HL-60/S4 treated with phorbol 12-myristate 13-acetate at 8.2 ng/mL for 4 days and 3 days (cell line): ENCODE results near the gene TSPAN10.

Source experiments
- in situ Hi-C: fragments of 300-500 bp; cut with MboI; formaldehyde crosslinking; loops from 2 replicates; pipeline ENCODE4 v1.15.0; 2022; ENCODE audit warnings: low sequenced_read_pairs

The TSPAN10 gene

DNA sequence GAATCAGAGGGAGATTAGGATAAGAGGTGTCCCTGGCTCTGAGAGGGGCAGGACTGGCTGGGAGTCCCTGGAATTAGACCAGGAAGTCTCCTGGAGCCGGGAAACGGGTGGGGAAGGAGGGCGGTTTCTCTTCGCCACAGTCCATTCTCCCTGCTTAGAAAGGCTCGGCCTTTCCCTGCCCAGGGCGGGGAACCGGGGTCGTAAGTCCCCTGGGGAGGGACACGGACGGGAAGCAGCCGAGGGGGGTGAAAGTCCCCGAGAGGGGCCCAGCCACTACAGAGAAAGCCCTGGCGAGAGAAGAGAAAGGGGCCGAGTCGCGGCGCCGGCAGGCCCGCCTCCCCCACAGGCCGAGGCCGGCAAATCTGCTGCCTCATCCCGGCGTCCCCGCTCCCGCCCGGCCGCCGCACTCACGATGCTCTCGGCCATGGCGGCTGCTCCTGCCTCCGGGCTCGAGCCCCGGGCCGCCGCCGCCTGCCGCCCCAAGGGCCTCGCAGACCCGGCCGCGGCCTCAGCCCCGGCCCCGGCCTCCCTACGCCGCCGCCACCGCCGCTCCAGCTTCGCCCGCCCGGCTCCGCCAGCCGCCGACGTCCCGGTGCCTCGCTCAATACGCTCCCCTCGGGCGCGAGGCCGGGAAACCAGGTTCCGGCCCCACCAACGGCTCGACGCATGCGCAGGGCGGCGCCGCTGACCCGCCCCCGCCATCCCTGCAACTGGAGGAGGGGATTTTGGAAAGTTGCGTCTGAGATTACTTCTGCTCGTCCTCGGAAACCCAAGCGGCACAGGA, at the start of gene TSPAN10, which contains the start of gene NPLOC4:
Gene TSPAN10 (plus strand): TSS at position 692 of the 784 bp plus-strand sequence. CDS start 5,217 bp downstream, outside the sequence.
Gene NPLOC4 (minus strand): TSS at position 608 of the 784 bp plus-strand sequence. CDS start 182 bp downstream, at position 426.
- in situ Hi-C loops: no loop called here

DNA sequence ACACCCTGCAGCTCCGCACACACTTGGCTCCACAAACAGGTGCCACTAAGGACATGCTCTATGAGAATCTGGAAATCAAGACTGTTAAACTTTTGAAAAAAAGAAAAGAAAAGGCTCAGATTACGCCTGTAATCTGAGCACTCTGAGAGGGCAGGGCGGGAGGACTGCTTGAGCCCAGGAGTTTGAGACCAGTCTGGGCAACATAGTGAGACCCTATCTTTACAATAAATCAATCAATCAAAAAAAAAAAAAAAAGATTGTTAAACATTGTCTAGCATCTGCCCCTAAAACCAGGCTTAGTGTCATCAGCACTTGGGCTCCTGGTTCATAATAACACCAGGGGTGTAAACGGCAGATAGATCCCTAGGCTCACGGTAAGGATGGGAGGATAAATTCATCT, 47.4 kb upstream of the TSPAN10 start:
- in situ Hi-C loops: no loop called here

- in situ Hi-C loops: no loop called here
These were observed 46.9 kb upstream of the TSPAN10 start for GRCh38 chr17:81590121-81590520.

GRCh38 chr17:81591971-81592370, 45.0 kb upstream of the TSPAN10 start:
- in situ Hi-C loops: no loop called here

GRCh38 chr17:81593105-81593871, 43.7 kb upstream of the TSPAN10 start:
- in situ Hi-C loops: no loop called here

DNA sequence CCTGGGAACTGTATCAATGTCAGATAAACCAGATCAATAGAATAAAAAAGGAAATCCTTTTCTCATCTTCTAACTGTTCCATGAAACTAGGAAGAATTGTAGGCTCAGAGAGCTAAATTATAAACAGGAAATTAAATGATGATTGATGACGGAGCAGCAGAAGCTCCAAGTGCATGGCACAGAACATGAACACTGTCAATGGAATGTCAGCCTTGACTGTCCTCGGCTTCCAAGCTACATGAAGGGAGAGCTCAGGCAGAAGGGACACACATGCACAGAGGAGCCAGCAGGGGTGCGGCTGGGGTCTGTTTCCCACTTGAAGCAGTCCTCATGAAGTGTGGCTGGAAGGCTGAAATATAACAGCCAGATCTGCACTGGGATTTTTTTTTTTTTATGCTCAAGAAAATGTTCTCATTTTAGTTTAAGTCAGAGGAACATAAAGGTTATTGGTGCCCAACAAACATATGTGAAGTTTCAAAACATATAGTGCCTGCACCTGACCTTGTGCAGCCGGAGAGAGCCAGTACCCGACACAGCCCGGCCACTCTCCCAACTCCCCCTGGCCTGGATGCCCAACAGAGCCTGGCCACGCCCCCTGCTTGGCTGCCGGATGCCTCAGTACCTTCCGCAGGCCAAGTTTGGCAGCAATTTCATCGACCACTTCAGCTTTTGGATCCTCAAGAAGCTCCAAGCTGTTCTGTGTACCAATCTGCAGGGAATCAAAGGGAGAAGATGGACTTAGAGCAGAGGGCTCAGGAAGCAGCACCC, 37.1 kb upstream of the TSPAN10 start:
- in situ Hi-C loops: loop anchor here (25.0 kb wide), 1 partner anchor 338 kb away; no protein-coding TSS in a partner anchor

GRCh38 chr17:81601525-81602120, 35.4 kb upstream of the TSPAN10 start:
- in situ Hi-C loops: loop anchor here (25.0 kb wide), 1 partner anchor 339 kb away; no protein-coding TSS in a partner anchor

DNA sequence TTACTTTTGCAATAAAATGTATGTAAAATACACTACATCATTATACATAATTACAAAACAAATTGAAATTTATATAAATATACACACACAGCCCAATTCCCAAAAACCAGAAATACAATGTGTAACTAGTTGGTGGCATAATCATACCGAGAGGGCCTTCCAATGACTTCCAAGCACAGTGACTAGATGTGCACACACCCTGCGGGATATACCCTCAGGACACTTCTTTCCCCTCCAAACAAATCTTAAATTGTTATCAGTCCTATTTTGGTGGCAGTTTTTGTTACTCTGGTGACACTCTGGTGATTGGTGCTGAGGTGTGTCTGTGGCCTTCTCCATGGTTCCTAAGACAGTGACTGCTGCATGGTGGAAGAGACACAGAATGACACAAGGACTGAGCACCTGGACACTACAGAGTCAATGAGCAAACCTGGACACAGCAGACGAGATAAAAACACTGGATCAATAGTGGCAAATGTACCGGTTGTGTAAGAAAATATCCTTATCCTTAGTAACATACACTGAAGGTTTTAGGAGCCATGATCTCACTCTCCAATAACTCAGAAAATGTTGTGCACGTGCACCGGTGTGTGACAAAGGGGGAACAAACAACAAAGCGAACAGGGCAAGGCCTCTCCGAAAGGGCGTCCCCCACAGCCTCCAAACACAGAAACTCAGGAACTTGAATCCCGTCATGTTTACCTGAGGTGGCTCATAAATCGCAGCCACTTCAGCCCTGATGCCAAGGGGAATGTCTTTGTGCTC, 33.0 kb upstream of the TSPAN10 start:
- in situ Hi-C loops: loop anchor here (25.0 kb wide), 1 partner anchor 342 kb away; no protein-coding TSS in a partner anchor

- in situ Hi-C loops: loop anchor here (25.0 kb wide), 1 partner anchor 345 kb away; no protein-coding TSS in a partner anchor
These were observed 29.6 kb upstream of the TSPAN10 start for GRCh38 chr17:81607431-81607830.

DNA sequence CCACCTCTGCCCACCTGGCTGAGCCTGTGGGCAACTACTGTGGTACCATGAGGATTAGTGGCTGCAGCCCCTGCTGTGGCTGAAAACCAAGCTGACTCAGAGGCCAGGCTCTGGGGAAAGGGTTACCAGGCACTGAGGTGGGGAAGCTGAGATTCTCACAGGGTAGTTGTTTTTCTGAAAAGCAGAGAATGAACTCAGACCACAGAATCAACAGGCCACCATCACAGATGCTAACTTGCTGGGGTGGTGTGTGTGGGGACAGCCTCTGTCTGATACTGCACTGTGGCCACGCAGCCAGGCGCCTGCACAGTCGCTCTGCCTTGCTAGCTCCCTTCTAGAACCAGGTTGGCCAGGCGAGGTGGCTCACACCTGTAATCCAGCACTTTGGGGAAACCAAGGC, 28.9 kb upstream of the TSPAN10 start:
- in situ Hi-C loops: loop anchor here (25.0 kb wide), 1 partner anchor 346 kb away; no protein-coding TSS in a partner anchor

GRCh38 chr17:81608605-81609004, 28.4 kb upstream of the TSPAN10 start:
- in situ Hi-C loops: loop anchor here (25.0 kb wide), 1 partner anchor 346 kb away; no protein-coding TSS in a partner anchor

- in situ Hi-C loops: loop anchor here (25.0 kb wide), 1 partner anchor 347 kb away; no protein-coding TSS in a partner anchor
These were observed 27.3 kb upstream of the TSPAN10 start for GRCh38 chr17:81609541-81610311.

DNA sequence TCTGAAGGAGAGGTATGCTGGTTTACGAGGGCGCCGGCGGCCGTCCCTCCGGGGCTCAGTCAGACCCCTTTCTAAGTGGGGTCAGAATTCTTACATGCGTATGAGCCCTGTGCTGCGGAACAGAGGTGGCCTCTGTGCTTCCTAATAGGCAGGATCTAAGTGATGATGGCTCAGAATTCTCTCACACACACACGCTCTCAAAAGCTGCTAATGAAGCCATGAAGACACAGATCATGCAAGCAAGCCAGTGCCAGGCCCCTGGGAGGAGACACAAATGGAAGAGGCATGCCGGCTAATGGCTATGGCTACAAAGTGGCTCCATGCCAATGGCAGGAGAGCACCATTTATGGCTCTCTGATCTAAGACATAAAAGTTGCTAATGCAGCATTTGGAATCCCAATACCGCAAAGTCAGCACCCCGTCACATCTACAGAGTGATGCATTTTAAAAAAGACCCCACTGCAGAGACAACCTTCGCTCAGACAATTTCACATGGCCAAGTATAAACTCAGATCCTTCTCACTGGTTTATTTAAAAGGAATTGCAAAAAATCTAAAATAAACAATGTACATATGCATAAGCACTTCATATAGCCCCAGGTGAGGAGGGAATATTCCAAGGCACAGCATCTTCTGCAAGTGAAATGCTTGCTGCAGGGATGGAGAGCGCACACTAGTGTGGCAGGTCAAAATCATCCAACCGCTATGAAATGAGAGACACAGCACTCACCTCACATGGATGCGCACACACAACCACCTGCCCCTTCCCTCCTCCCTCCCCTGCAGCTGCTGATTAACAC, 24.6 kb upstream of the TSPAN10 start:
- in situ Hi-C loops: loop anchor here (25.0 kb wide), 1 partner anchor 350 kb away; no protein-coding TSS in a partner anchor

GRCh38 chr17:81615401-81615930, 21.5 kb upstream of the TSPAN10 start:
- in situ Hi-C loops: loop anchor here (25.0 kb wide), 1 partner anchor 353 kb away; no protein-coding TSS in a partner anchor

DNA sequence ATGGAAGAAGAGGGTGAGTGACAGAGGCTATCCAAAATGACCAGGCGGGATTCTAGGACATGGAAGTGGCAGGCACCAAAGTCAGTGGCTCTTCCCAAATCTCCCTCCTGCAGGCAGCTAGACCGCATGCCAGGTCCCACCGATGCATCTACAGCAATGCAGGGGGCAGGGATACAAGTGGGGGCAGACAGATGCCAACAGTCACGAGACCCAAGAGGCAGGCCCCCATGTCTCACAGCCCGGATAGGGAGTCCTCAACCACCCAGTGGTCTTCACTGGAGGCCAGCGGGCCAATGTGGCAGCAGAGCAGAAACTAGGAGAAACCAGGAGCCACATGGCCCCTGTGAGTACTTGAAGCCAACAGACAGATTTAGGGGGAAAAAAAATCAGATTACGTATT, 20.1 kb upstream of the TSPAN10 start:
- in situ Hi-C loops: loop anchor here (25.0 kb wide), 1 partner anchor 355 kb away; no protein-coding TSS in a partner anchor

GRCh38 chr17:81618307-81618706, 18.7 kb upstream of the TSPAN10 start:
- in situ Hi-C loops: loop anchor here (25.0 kb wide), 1 partner anchor 356 kb away; no protein-coding TSS in a partner anchor

DNA sequence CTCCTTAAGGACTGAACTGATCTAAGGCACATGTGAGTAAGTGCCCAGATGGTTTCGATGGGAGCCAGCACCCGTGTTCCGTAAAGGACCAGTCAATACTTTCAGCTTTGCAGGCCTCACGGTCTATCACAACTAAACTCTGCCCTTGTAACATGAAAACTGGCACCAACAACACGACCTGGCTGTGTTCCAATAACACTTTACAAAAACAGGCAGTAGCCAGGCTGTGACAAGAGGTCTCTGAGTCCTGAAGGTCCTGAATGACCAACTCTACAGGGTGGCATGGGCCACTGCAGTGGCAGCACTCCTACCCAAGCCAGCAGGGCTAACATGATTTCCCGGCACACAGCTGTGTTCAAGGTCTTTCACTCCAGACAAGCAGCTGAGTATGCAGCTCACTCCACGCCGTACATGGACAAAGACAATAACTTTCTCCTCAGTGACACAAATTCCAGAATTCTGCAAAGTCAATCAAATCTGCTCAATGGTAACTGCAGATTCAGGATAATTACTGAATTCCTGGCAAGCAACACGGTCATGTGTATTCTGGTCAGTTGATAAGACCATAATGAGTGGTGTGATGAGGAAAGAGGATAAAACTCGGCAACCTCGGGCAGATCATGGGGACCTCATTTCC, 15.4 kb upstream of the TSPAN10 start:
- in situ Hi-C loops: loop anchor here (25.0 kb wide), 1 partner anchor 359 kb away; no protein-coding TSS in a partner anchor
